ENCODE results near the gene EIF3L.

- no peak for TF ChIP-seq YY1 (IDR thresholded peaks at IDR 0.05; ENCODE audit: insufficient read depth, insufficient read length)
- TF ChIP-seq ZNF274 (IDR thresholded peaks at IDR 0.05; ENCODE audit: low read depth, low read length) = no peak
- TF ChIP-seq SUZ12 (IDR thresholded peaks at IDR 0.05; ENCODE audit: extremely low read depth, insufficient read depth, insufficient read length) = no peak
These were observed 47.0 kb downstream of the EIF3L start for GRCh38 chr22:37896181-37896592.

Data from NT2/D1 (cell line).